DND-41 (cell line): ENCODE data around the gene HELQ.

Experiments
- CTCF ChIP-seq: IDR thresholded peaks from 2 replicates; pipeline ENCODE4 v1.5.1; 2012; ENCODE audit warnings: borderline replicate concordance, low read length, moderate library complexity, mild to moderate bottlenecking; ENCODE audit not compliant: poor library complexity, severe bottlenecking; ENCODE audit errors: extremely low read depth
- EZH2 ChIP-seq: IDR thresholded peaks from 3 replicates; pipeline ENCODE4 v1.6.1; 2012; ENCODE audit warnings: borderline replicate concordance, low read depth, mild to moderate bottlenecking, moderate library complexity, low read length, inconsistent platforms; ENCODE audit not compliant: severe bottlenecking

GRCh38 chr4:83490876-83491450 is 35.3 kb upstream of the HELQ start:
- TF ChIP-seq EZH2: no peak
- TF ChIP-seq CTCF: peak; percentile 82
